Measurements from ENCODE around the gene CCDC91. TPM values are rescaled to one million over a fixed set of nuclear protein-coding genes. Genes with fewer than 3 reads are reported as not detected.

The CCDC91 gene
- total RNA-seq, 1 donor from 2014 or later, result 13.5 TPM

- no peaks in the 10 kb centered on the region for H3K27me3 ChIP-seq
These were observed 25.5 kb upstream of the CCDC91 start for GRCh38 chr12:28164644-28165275.

GRCh38 chr12:28167981-28168485, 22.2 kb upstream of the CCDC91 start:
- Histone ChIP-seq H3K9me3 (no peaks in the 10 kb centered on the region), H3K4me1 (no peaks in the 10 kb centered on the region), H3K36me3 (no peaks in the 10 kb centered on the region), H3K4me3 (no peak overlapping the region), H3K27ac (no peak overlapping the region), H3K27me3 (no peaks in the 10 kb centered on the region)
- intact Hi-C loops (cut with DNase I), result no loop called here
- no peak for DNase-seq (ENCODE audit: low spot score in 2 of 2)
- TF ChIP-seq CTCF (IDR thresholded peaks at IDR 0.05), result no peak

More at GRCh38 chr12:28164644-28165275, 25.5 kb upstream of the CCDC91 start:
- no peaks in the 10 kb centered on the region for H3K36me3 ChIP-seq
- H3K9me3 ChIP-seq, result no peaks in the 10 kb centered on the region
- no peak for DNase-seq (ENCODE audit: low spot score in 2 of 2)
- no peaks in the 10 kb centered on the region for H3K4me1 ChIP-seq
- no peak overlapping the region for H3K4me3 ChIP-seq
- intact Hi-C loops (cut with DNase I), result no loop called here
- TF ChIP-seq CTCF (IDR thresholded peaks at IDR 0.05), result no peak
- no peak overlapping the region for H3K27ac ChIP-seq

- no peaks in the 10 kb centered on the region for H3K9me3 ChIP-seq
- no peaks in the 10 kb centered on the region for H3K4me1 ChIP-seq
- intact Hi-C loops (cut with DNase I), result loop anchor here (1.0 to 5.0 kb wide), 2 partner anchors 104 to 201 kb away; no protein-coding TSS in a partner anchor
- no peaks in the 10 kb centered on the region for H3K27me3 ChIP-seq
- H3K4me3 ChIP-seq, result no peak overlapping the region
- no peak for TF ChIP-seq CTCF (IDR thresholded peaks at IDR 0.05)
- H3K27ac ChIP-seq, result no peak overlapping the region
- no peaks in the 10 kb centered on the region for H3K36me3 ChIP-seq
- DNase-seq (ENCODE audit: low spot score in 2 of 2), result no peak
These were observed 18.7 kb upstream of the CCDC91 start for GRCh38 chr12:28171356-28172060.

GRCh38 chr12:28172434-28173030, 17.7 kb upstream of the CCDC91 start:
- TF ChIP-seq CTCF (IDR thresholded peaks at IDR 0.05), result peak; percentile 21 to 67 (median 56)
- H3K4me3 ChIP-seq, result no peak overlapping the region
- no peaks in the 10 kb centered on the region for H3K36me3 ChIP-seq

GRCh38 chr12:28173440-28173839, 16.8 kb upstream of the CCDC91 start:
- Histone ChIP-seq H3K4me1 (no peaks in the 10 kb centered on the region), H3K27ac (no peak overlapping the region), H3K36me3 (no peaks in the 10 kb centered on the region), H3K4me3 (no peak overlapping the region), H3K27me3 (no peaks in the 10 kb centered on the region), H3K9me3 (no peaks in the 10 kb centered on the region)
- intact Hi-C loops (cut with DNase I), result loop anchor here (5.0 kb wide), 1 partner anchor 106 kb away; no protein-coding TSS in a partner anchor
- no peak for TF ChIP-seq CTCF (IDR thresholded peaks at IDR 0.05)
- no peak for DNase-seq (ENCODE audit: low spot score in 2 of 2)

More at GRCh38 chr12:28172434-28173030, 17.7 kb upstream of the CCDC91 start:
- intact Hi-C loops (cut with DNase I), result loop anchor here (1.0 to 5.0 kb wide), 2 partner anchors 105 to 202 kb away; no protein-coding TSS in a partner anchor
- DNase-seq (ENCODE audit: low spot score in 2 of 2), result no peak
- Histone ChIP-seq H3K9me3 (no peaks in the 10 kb centered on the region), H3K4me1 (no peaks in the 10 kb centered on the region), H3K27me3 (no peaks in the 10 kb centered on the region), H3K27ac (no peak overlapping the region)
